ENCODE data around the gene PLXNA2.

The PLXNA2 gene

DNA sequence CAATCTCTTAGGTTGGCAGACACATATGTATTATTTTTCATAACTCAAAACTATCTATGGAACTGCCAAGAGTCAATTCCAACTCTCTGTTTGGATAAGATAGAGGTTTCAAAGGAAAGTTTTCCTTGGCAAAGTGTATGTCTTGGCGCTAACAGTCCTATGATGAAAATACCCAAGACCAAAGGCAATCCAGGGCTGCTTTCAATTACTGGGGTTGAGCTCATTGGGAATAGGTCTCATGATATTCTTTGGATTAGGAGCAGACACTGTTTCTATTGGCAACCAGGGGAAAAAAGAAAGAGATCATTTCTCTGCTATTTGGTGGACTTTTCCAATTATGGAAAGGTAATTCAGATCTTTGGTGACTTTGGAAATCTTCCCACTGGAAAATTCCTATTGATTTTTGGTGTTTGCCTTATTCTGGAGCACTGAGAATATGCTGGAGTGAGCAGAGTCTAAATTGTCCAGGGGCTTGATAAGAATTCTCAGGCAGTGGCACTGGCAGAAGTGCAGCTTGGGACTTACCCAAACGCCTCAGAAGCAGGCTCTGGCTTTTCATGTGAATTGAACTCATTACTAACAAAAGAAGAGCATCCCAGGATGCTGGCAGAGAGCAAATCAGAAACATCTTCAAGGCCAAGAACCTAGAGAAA lies 20.4 kb upstream of the PLXNA2 start:
- no peak for FAIRE-seq

DNA sequence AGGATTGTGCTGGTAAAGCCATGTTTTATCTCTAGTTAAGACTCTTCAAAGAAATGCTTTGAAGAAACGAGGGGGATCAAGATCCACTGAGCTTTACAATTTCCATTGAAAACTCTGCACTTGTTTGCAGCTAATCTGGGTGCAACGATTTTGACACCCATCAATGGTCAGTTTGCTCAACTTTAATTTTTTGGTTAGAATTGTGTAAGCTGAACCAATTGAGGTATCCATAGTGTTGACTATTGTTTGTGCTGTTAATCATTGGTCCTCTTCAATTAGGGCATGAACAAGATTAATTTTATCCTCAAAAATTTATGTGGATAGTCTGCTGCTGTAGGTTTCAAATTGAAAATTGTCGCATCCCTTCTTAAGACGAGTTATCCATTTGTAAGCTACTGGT lies 17.7 kb upstream of the PLXNA2 start:
- FAIRE-seq = no peak

DNA sequence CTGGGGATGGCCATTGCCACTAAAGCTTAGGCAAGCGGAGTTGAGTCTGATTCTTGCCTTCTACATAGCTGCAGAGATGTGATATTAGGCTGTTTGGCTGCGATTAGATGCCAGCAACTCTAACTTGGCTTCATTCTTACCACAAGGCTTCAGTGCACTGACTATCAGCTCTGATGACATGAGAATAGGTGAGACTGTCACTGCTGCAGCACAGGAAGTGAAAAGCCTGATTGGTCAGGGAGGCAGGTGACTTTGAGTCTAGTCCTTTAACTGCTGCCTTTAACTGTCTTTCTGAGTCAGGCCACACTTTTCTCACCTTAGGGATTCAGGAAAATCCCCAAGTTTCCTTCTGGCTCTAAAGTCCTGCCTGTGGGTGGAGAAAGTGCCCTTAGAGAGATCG lies 14.1 kb upstream of the PLXNA2 start:
- FAIRE-seq = no peak

DNA sequence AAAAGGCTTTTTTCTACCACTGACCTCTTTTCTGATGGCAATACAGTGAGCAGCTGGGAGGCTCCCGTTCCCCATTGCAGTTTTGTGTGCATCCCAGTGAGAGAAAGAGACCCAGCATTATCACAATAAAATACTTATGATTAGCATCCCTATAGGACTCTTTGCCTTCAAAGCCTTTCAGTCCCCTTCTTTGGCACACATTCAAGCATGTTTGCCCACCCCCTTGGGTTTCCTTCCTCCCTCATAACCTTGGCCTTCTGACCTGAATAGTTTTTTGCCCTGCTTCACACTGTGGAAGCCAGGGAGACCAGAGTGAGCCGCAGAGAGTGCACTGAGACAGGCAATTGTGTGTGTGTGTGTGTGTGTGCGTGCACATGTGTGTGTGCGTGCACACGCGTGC lies 13.2 kb upstream of the PLXNA2 start:
- no peak for FAIRE-seq

DNA sequence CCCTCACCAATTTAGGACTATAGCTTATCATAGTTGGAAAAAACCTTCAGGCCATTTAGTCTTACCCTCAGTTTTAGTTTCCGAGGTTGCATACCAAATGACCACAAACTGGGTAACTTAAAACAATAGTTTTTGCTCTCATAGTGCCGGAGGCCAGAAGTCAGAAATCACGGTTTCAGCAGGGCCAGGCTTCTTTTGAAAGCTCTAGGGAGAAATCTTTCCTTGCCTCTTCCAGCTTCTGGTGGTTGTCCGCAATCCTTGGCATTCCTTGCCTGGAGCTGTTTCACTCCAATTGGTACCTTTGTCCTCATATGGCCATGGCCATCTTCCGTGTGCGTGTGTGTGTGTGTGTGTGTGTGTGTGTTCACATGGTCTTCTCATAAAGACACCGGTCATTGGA lies 12.4 kb upstream of the PLXNA2 start:
- FAIRE-seq = no peak

DNA sequence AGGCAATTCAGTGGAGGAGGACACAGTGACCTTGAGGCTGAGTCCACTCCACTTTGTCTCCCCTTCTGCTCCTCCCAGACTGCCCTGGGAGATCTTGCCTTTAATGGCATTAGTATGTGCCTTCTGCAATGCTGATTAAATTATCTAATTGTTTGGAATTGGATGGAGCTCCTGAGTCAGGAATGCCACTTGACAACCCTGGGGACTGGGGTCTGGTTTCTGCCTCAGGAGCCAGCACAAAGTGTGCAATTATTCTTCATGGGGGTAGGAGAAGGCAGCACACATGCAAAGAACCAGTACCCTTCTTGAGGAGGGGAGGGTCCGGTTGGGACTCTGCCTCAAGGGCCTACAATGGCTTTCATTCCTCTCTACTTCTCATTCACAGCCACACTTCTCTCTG lies 11.9 kb upstream of the PLXNA2 start:
- no peak for FAIRE-seq

DNA sequence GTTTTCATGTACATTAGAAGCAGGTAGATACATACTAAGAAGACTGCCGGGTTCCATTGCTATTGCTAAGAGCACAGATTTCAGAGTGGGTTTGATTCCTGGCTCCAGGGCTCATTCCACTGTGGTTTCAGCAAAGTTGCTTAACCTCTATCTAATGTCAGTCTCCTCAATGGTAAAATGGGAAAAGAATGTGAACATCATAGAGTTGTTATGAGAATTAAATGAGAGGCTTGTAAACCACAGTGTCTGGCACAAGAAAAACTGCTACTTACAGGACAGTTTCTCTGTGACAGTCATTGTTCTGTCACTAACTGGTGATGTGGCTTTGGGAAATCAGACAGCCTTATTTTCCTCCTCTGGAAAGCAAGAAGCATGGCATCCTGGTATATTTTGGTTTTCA lies 10.7 kb upstream of the PLXNA2 start:
- no peak for FAIRE-seq

DNA sequence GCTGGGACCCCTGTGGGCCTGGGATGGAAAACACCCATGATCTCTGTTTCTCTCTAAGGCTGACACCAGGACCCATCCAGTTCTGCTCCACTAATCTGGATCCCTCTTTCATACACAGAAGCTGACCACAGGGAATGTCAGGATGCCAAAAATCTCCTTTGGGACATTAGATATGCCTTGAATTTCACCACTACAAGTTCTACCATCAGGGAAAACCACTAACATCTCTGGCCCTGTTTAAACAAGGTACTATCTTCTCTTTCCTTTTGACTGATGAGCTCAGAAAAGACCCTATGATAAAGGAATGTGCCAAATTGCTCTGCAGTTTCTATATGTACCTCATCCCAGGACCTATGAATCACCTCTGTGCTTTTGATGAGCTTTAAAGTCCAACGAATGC lies 10.2 kb upstream of the PLXNA2 start:
- no peak for FAIRE-seq

DNA sequence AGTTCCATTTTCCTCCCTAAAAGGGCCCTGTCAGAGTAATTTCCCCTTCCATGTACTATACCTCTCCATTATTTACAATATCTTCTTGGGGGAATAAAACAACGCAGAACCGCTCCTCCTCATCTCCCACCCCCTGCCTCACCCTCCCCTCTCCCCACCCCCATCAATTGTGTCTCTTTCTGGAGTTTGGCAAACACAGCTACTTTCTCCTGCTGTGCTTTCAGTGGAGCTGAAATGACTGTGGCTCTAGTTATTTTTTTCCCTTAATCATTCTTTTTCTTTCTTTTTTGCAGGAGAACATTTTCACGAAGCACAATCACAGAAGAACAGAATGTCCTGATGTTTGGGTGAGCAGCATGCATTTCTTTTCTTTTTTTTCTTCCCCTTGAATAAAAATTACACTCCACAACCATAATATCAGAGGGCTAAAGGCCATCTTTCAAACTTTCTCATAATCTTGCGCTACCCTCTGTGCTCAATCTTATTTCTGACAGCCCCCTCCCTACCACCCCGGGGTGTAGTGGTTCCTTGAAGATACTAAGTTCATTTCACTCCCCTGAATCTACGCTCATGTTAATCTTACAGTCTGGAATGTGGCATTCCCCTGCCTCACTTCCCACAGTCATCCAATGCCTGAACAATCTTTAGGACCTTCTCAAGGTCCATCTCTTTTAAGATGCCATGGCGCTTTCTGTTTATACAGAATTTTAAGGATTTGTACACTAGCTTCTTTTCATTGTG lies 8.8 kb upstream of the PLXNA2 start:
- no peak for FAIRE-seq

DNA sequence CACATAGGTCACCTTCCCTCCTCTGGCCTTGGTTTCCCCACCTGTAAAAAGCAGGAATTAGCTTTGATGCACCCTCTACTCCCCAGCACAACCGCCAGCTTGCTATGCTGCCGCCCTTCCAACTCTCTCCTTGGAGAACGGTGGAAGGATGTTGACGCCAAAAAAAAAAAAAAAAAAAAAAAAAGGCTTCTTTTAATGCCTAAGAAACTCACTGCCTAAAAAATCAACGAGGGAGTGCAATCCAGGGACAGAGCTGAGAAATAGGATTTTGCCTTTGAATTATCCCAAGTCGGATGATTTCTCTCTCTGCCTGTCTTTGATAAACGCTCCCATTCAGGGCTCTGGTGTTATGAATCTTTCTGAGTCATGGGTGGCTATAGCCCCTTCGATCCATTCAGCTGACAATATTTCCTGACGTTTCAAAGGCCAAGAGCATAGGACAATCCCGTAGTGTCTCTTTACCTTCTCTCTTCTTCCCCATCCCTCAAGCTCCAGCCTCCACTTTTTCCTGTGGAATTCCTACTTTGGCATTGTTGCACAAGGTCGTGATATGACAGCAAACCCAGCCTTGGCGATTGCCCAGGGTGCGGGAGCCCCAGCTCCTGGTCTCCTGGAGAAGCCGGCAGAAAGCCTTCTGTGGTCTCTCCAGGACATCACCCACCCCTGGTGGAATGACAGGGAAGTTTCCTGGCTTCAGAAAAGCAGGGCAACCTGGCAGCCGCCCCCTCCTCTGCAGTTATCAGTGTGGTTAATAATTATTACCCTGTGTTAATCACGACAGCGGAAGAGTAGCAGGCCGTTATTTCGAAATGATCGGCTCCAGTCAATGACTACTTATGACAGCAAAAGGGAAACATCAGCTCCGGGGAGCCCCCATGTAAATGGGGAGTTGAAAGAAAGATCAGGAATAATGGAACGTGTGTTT lies 8.0 kb upstream of the PLXNA2 start:
- FAIRE-seq = no peak

DNA sequence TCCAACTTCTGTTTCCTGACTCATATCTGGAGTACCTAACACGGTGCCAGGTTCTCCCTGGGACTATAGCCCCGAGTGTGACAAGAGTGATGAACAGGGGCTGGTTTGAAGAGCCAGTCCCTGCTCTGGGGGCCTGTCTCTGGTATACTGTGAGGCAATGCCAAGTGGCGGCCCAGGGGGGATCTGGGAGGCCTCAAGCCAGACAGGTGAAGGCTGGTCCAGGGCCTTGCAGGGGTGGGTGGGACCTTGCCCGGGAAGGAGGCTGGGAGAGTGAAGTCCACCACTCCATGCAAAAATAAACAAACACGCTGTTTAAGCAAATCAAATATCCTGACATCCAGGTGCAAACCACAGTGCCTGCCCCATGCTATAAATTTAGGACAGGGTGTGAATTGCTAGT lies 6.8 kb upstream of the PLXNA2 start:
- no peak for FAIRE-seq

DNA sequence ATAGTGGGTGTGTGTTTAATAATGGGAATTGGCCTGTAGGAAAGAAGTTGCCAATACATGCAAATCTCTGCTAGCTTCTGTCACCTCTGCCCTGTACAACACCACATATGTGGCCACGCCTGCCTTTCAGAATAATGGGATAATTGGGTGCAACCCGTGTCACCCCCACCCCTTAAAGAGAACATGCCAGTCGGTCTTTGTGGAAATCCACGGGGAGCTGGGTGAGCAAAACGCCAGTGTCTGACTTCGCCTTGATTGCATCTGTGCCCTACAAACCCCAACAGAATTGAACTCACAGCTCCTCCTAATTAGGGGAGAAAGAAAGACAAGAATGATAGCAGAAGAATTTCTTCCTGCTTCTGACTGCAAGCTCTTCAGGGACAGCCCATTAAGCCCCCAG lies 6.4 kb upstream of the PLXNA2 start:
- no peak for FAIRE-seq

DNA sequence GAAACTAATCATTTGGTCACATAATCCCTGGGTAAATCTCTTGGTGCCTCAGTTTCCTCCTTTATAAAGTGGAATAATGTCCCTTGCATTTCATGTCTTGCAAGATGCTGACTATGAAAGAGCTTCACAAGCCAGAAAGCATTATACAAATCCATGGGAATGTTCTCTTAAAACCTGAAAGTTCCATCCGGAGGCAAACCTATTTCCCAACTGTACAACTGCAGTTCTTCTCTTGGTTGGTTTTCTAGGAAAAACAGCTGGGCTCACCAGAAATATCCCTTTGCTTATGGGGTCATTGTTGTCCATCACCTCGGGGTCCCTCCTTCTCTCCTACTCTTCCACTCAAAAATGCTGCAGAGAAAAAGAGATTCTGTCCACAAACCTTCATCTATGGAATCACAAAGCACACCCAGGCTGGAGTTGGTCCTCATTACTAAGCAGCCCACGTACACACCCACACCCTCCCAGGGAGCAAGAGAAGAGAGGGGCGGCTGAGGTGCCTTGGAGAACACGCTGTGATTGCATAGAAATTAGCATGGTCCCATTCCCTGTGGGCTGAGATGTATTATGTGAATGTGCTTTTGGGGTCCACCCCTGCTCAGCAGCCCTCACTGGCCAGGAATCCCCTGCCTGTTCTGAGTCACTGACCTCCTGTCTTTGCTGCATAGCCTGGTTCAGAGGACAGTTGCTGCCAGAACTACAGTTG lies 5.0 kb upstream of the PLXNA2 start:
- no peak for FAIRE-seq

DNA sequence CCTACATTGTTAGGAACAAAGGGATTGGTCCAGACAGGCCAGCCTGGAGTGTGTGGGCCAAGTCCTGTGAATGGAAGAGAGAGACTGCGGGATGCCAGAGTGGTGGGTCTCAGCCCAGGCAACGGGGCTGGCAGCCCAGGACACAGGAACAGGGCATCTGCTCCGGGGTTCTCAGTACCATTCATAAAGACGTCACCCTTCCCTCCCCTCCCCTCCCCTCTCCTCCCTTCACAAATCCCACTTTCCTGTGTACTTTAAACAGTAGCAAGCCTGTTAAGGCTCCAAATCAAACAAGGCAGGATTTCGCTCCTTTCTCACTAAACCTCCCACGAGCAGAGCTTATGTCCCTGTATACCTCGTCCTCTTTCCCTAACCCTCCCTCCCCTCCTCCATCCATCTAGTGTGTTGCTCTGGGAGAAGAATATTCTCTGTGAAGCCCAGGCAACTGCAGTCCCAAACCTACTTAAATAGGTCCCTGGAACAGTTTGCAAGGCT lies 4.2 kb upstream of the PLXNA2 start:
- no peak for FAIRE-seq

DNA sequence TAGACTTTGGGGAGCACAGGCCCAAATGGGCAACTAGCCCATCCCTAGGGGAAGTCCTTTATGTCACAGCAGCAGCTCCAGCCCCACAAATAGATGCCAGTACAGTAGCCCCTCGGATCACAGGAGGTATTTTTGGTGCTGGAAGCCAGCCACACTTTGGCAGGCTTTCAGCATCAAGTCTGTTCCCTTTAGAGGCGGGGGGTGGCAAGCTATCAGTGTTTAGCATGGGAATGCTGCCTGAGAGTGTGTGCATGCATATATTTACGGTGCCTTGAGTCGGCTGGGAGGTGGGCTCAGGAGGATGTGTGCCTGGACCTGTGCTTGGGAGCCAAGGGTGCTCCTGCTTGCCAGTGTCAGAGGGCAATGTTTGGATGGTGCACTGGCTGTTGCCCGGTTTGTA lies 3.5 kb upstream of the PLXNA2 start:
- FAIRE-seq = no peak

DNA sequence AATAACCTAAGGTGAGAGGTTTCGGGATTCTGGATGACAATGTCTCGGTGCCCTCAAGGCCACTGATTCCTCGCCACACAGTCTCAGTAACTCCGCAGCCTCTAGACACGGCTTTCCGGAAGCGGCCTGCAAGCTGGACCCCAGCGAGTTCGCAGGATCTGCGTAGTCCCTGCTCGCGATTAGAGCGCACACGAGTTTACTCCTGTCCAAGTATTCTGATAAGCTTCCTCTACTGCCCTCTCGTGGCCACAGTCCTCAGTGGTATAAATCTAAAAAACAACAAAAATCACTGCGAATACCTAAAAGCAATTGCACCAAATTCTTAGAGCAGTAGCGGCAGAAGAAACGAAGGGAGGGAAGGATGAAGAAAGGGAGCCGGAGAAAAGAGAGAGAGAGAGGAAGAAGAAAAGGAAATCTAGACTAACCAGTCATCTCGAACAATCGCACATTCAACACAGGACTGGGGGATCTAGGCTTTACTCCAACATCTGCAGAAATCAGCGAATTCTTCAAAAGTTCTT lies 1.1 kb upstream of the PLXNA2 start:
- FAIRE-seq = no peak

DNA sequence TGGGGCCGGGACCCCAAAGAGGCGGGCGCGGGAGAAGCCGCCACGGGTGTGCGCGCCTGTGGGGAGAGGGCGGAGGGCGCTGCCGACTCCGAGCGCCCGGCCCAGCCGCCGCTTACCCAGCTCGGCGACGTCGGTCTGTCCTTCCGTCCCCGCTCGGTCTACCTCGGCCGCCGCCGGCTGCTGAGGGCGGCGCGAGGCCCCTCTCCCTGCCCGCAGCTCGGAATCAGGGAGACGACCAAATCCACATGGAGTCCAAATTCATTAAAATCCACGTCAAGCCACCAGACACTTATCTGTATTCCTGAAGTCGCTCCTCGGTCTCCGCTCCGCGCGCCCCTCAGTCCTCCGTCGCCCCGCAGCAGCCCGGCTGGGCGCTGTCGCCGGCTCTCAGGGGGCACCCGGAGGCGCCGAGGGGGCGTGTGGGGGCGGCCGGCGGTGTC lies 637 bp downstream of the PLXNA2 start:
- FAIRE-seq = no peak

DNA sequence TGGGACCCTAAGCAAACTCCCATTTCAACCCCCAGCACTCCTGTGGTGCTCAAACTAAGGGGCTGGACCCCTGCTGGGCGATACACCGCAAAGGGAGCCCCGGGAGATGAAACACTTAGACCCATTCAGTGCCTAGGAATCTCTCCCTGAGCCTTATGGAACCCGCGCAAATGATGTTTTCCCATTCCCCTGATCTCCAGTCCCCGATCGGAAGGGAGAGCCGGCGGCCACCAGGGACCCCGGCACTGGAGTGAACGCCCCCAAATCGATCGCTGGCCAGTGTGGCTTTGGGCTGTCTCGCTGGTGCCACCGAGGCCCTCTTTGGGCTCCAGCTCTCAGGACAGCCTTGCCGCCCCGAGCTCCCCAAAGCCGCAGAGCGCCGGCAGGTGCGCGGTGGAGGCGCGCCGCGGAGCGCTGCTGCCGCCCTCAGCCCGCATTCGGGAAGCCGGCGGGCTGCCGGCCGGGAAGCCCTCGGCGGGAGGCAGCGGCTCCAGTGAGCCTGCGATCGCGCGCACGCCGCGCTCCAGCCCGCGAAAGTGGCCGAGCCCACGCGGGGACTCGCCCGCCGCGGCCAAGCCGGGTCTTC lies 1.1 kb downstream of the PLXNA2 start:
- no peak for FAIRE-seq

DNA sequence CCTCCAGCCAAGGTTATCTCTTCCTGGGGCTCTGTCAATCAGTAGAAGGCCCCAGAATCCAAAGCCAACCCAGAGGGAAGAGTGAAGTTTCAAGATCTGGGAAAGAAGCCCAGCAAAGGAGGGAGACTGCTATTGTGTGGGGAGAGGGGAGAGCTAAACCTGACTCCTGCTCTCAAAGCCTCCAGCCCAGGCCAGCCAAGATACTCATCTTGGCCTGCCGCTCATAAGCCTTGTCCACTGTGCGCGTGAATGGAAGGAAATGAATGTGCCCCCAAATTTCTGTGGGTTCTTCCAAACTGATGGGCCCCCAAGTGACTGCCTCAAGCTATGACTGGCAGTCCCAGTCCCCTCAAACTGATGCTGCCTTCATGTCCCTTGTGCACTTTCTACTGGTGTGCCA lies 2.0 kb downstream of the PLXNA2 start:
- FAIRE-seq = no peak

DNA sequence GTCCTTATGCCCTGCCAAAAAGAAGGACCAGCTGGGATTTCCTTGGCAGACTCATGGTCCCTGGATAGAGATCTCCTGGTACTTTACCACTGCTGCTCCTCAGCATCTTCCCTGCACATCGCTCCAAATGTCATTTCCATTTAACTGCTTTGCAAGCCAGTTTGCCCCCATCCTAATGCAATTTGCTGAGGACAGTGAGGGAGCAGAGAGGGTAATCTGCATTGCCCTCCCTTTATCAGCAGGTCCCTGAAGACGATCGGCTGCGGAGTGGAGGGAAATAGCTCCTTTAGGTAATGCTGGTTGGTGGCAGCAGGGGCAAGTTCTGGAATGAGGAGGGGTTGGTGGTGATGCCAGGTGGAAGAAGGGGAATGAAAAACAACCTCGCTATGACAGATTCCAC lies 2.7 kb downstream of the PLXNA2 start:
- no peak for FAIRE-seq

DNA sequence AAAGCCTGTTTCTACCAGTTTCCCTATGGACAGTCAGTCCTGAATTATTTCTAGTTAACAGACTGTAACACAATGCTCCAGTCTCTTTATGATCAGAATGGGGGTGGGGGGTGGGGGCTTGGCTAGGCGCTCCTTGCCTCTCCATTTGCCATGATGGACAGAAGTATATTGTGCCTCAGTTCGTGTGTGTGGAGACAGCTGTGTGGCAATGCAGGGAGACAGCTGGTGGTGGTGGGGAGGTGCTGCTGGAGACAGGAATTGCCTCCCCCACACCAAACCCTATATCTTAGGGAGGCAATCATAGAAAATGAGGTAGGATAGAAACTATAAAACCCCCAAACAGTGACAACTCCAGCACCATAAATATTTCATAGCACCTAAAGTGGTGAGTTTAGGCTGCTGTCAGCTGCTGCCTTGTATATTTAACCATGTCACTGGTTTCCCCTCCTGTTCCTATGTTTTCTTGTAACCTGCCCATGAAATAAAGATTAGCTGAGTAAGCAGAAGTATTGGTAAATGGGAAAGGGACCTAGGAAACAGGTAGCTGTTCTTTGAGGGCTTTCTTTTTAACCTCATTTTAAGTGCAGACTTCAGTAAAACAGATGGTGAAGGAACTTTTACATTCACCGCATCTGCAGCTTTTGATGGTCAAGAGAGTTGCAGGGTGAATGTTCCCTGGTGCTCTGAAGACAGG lies 3.4 kb downstream of the PLXNA2 start:
- no peak for FAIRE-seq

All from colon (tissue), 2 donors.